Karpas-422 (cell line): Measurements from ENCODE around the gene MYBPC2. TPM values are rescaled to one million over a fixed set of nuclear protein-coding genes. Genes with fewer than 3 reads are reported as not detected.

ENCODE experiments used
- DNase-seq: peaks from one replicate; pipeline ENCODE4 v3.0.0-alpha.2; 2015
- H2AFZ ChIP-seq: fragments of 200-600 bp; sonication (generic); 2 replicates; pipeline ENCODE4 v1.6.1; 2014; ENCODE audit warnings: antibody characterized with exemption, low read length, mixed read lengths
- H3K27ac ChIP-seq: fragments of 200-600 bp; sonication (generic); 2 replicates; pipeline ENCODE4 v1.5.1; 2014; ENCODE audit warnings: mild to moderate bottlenecking, low read length, moderate library complexity
- H3K27me3 ChIP-seq: fragments of 200-600 bp; sonication (generic); 2 replicates; pipeline ENCODE4 v1.6.1; 2014; ENCODE audit warnings: low read length, mixed read lengths
- H3K36me3 ChIP-seq: fragments of 200-600 bp; sonication (generic); 2 replicates; pipeline ENCODE4 v1.6.1; 2014; ENCODE audit warnings: low read length, mixed read lengths; ENCODE audit not compliant: insufficient read depth
- H3K4me1 ChIP-seq: fragments of 200-600 bp; sonication (generic); 2 replicates; pipeline ENCODE4 v1.6.1; 2014; ENCODE audit warnings: mild to moderate bottlenecking, low read length, mixed read lengths
- H3K4me2 ChIP-seq: fragments of 200-600 bp; sonication (generic); 2 replicates; pipeline ENCODE4 v1.6.1; 2014; ENCODE audit warnings: low read length, low read depth, mild to moderate bottlenecking; ENCODE audit not compliant: poor library complexity, severe bottlenecking
- H3K4me3 ChIP-seq: fragments of 200-600 bp; sonication (generic); 2 replicates; pipeline ENCODE4 v1.5.1; 2014; ENCODE audit warnings: mild to moderate bottlenecking, antibody characterized with exemption, low read length, mixed read lengths
- H3K79me2 ChIP-seq: fragments of 200-600 bp; sonication (generic); 2 replicates; pipeline ENCODE4 v1.6.1; 2014; ENCODE audit warnings: mild to moderate bottlenecking, low read length, mixed read lengths
- H3K9ac ChIP-seq: fragments of 200-600 bp; sonication (generic); 2 replicates; pipeline ENCODE4 v1.6.0; 2014; ENCODE audit warnings: low read length
- H3K9me2 ChIP-seq: fragments of 200-600 bp; sonication (generic), shearing (Covaris generic); replicated peaks from 2 replicates; pipeline ENCODE4 v1.6.0; 2014; ENCODE audit warnings: mild to moderate bottlenecking, low read length, moderate library complexity; ENCODE audit not compliant: insufficient read depth
- H3K9me3 ChIP-seq: fragments of 300-700, 200-600 bp; sonication (generic); 2 replicates; pipeline ENCODE4 v1.6.1; 2014; ENCODE audit warnings: low read length, mixed read lengths
- H4K20me1 ChIP-seq: fragments of 200-600 bp; sonication (generic); 2 replicates; pipeline ENCODE4 v1.6.1; 2014; ENCODE audit warnings: mild to moderate bottlenecking, antibody characterized with exemption, low read length, low read depth; ENCODE audit not compliant: insufficient read depth
- total RNA-seq: library from RNA; depleted of rRNA; stranded (reverse); fragments of >200 nt; shearing (Covaris generic); gene quantifications from 2 replicates; pipeline ENCODE4 v1.2.3, GENCODE V29; 2014; ENCODE audit warnings: low replicate concordance

Gene MYBPC2
- total RNA-seq, 1 experiment from 2014 or later: 23.4 TPM

- peaks cover 39% of the 10 kb centered on the region for H3K36me3 ChIP-seq
- no peak for DNase-seq
Measured at GRCh38 chr19:50406156-50406820, 26.4 kb upstream of the MYBPC2 start.

GRCh38 chr19:50406829-50407228 is 25.9 kb upstream of the MYBPC2 start:
- Histone ChIP-seq H2AFZ (no peak overlapping the region), H3K9ac (no peak overlapping the region), H3K27me3 (no peaks in the 10 kb centered on the region), H3K4me3 (no peak overlapping the region), H3K36me3 (peaks cover 36% of the 10 kb centered on the region), H3K4me1 (no peaks in the 10 kb centered on the region), H3K4me2 (no peak overlapping the region), H3K9me3 (no peaks in the 10 kb centered on the region), H3K9me2 (no peaks in the 10 kb centered on the region), H3K79me2 (no peaks in the 10 kb centered on the region), H3K27ac (no peak overlapping the region), H4K20me1 (0 out of 2 replicates have a peak, but pooled peaks cover 3% of the 10 kb centered on the region)
- no peak for DNase-seq

More at GRCh38 chr19:50406156-50406820, 26.4 kb upstream of the MYBPC2 start:
- H3K27ac ChIP-seq: no peak overlapping the region
- no peak overlapping the region for H2AFZ ChIP-seq
- H3K79me2 ChIP-seq: no peaks in the 10 kb centered on the region
- H3K9ac ChIP-seq: no peak overlapping the region
- no peaks in the 10 kb centered on the region for H3K9me2 ChIP-seq
- H3K9me3 ChIP-seq: no peaks in the 10 kb centered on the region
- H3K4me3 ChIP-seq: no peak overlapping the region
- H3K4me2 ChIP-seq: no peak overlapping the region
- H3K4me1 ChIP-seq: no peaks in the 10 kb centered on the region
- 0 out of 2 replicates have a peak, but pooled peaks cover 6% of the 10 kb centered on the region for H4K20me1 ChIP-seq
- H3K27me3 ChIP-seq: no peaks in the 10 kb centered on the region

GRCh38 chr19:50409347-50409746 is 23.3 kb upstream of the MYBPC2 start:
- Histone ChIP-seq H3K27me3 (no peaks in the 10 kb centered on the region), H4K20me1 (no peaks in the 10 kb centered on the region), H3K4me2 (no peak overlapping the region), H3K27ac (no peak overlapping the region), H2AFZ (no peak overlapping the region), H3K9ac (no peak overlapping the region), H3K79me2 (no peaks in the 10 kb centered on the region), H3K4me1 (peaks cover 5% of the 10 kb centered on the region), H3K9me3 (no peaks in the 10 kb centered on the region), H3K9me2 (no peaks in the 10 kb centered on the region), H3K36me3 (peaks cover 33% of the 10 kb centered on the region), H3K4me3 (no peak overlapping the region)
- DNase-seq: no peak

GRCh38 chr19:50410109-50410508 is 22.6 kb upstream of the MYBPC2 start:
- DNase-seq: no peak
- Histone ChIP-seq H3K4me3 (no peak overlapping the region), H3K9me2 (no peaks in the 10 kb centered on the region), H3K4me1 (peaks cover 12% of the 10 kb centered on the region), H3K27me3 (no peaks in the 10 kb centered on the region), H3K27ac (no peak overlapping the region), H3K79me2 (no peaks in the 10 kb centered on the region), H3K9me3 (no peaks in the 10 kb centered on the region), H4K20me1 (no peaks in the 10 kb centered on the region), H3K4me2 (no peak overlapping the region), H3K9ac (no peak overlapping the region), H2AFZ (no peak overlapping the region), H3K36me3 (peaks cover 33% of the 10 kb centered on the region)

DNA sequence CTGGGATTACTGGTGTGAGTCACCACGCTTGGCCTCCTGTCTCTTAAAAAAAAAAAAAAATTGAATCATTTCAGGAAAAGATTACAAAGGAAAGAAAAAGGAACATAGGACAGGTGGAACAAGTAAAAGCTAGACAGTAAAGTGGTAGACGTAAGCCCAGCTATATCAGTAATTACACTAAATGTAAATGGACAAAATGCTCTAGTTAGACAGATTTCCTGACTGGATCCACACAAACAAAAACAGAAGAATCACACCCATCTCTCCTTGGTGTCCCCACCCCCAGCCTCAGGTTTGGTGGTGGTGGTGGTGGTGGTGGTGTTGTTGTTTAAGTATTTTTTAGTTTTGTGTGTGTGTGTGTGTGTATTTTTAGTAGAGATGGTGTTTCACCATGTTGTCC is 20.3 kb upstream of the MYBPC2 start:
- H2AFZ ChIP-seq: no peak overlapping the region
- peaks cover 29% of the 10 kb centered on the region for H3K36me3 ChIP-seq
- no peaks in the 10 kb centered on the region for H4K20me1 ChIP-seq
- no peak overlapping the region for H3K4me3 ChIP-seq
- H3K27me3 ChIP-seq: no peaks in the 10 kb centered on the region
- H3K9me3 ChIP-seq: no peaks in the 10 kb centered on the region
- H3K9ac ChIP-seq: no peak overlapping the region
- no peak for DNase-seq
- H3K79me2 ChIP-seq: no peaks in the 10 kb centered on the region
- peaks cover 35% of the 10 kb centered on the region for H3K4me1 ChIP-seq
- H3K27ac ChIP-seq: no peak overlapping the region
- H3K9me2 ChIP-seq: no peaks in the 10 kb centered on the region
- H3K4me2 ChIP-seq: no peak overlapping the region

DNA sequence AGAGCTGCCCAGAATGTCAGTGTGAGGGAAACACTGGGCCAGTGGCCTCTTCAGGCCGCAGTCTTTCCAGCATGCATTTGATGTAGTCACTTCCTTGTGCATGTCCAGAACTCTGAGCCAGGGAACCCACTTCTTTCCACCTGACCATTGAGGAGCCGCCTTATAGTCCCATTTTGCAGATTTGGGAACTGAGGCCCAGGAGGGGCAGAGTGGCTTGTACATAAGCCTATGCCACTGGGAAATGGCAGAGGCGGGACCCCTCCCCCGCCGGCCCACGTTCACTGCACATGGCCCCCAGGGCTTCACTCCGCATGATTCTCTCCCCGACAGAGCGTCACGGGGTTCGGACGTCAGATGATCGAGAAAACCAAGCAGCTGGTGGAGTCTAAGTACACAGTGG is 19.6 kb upstream of the MYBPC2 start:
- Histone ChIP-seq H3K27ac (no peak overlapping the region), H3K4me1 (peaks cover 42% of the 10 kb centered on the region), H3K9me3 (no peaks in the 10 kb centered on the region), H4K20me1 (no peaks in the 10 kb centered on the region), H3K79me2 (no peaks in the 10 kb centered on the region), H3K9me2 (no peaks in the 10 kb centered on the region), H2AFZ (no peak overlapping the region), H3K4me3 (no peak overlapping the region), H3K4me2 (no peak overlapping the region), H3K9ac (no peak overlapping the region), H3K36me3 (peaks cover 29% of the 10 kb centered on the region), H3K27me3 (no peaks in the 10 kb centered on the region)
- no peak for DNase-seq

DNA sequence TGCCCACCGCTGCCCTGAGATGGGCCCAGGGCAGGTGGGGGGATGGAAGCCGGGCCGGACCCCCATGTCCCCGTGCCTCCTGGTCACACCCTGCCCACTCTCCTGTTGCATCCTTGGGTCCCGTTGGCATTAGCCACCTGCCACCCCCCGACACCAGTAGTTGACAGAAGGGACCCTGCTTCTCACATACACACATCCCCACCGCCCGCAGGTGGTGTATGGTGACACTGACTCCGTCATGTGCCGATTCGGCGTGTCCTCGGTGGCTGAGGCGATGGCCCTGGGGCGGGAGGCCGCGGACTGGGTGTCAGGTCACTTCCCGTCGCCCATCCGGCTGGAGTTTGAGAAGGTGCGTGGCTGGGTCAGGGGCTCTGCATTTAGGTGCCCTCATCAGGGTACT is 19.2 kb upstream of the MYBPC2 start:
- Histone ChIP-seq H2AFZ (no peak overlapping the region), H3K4me3 (no peak overlapping the region), H3K4me2 (no peak overlapping the region), H3K9me3 (no peaks in the 10 kb centered on the region), H3K27ac (no peak overlapping the region), H3K79me2 (no peaks in the 10 kb centered on the region), H3K27me3 (no peaks in the 10 kb centered on the region), H3K36me3 (peaks cover 29% of the 10 kb centered on the region), H4K20me1 (no peaks in the 10 kb centered on the region), H3K9ac (no peak overlapping the region), H3K4me1 (peaks cover 47% of the 10 kb centered on the region), H3K9me2 (no peaks in the 10 kb centered on the region)
- DNase-seq: no peak

DNA sequence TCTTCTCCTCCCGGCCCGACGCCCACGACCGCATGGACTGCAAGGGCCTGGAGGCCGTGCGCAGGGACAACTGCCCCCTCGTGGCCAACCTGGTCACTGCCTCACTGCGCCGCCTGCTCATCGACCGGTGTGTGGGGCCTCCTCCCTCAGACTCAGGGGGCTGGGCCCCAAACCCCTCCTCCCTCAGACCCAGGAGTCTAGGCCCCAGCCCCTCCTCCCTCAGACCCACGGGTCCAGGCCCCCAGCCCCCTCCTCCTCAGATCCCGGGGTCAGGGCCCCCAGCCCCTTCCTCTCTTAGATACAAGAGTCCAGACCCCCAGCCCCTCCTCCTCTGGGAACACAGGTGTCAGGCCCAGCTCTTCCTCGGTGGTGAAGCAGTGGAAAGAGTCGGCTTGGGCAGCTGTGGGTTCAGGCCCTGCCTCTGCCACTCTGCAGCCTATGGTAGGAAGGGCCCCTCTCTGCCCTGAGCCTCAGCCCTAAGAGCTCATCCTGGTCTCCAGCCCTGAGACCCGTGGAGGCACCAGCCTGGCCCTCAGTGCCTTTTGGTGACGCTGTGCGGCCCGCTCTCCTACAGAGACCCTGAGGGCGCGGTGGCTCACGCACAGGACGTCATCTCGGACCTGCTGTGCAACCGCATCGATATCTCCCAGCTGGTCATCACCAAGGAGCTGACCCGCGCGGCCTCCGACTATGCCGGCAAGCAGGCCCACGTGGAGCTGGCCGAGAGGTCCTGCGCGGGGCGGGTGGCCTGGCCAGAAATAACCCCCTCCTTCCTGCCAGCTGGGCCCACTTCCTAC is 17.6 kb upstream of the MYBPC2 start:
- H3K79me2 ChIP-seq: peaks cover 13% of the 10 kb centered on the region
- H3K9me2 ChIP-seq: no peaks in the 10 kb centered on the region
- peak overlapping the region; percentile 64 for H3K4me3 ChIP-seq
- DNase-seq: peak; percentile 98
- H3K36me3 ChIP-seq: peaks cover 24% of the 10 kb centered on the region
- H3K4me2 ChIP-seq: peak overlapping the region; percentile 86
- no peaks in the 10 kb centered on the region for H3K9me3 ChIP-seq
- H3K9ac ChIP-seq: peak overlapping the region; percentile 89
- peaks cover 52% of the 10 kb centered on the region for H3K4me1 ChIP-seq
- H2AFZ ChIP-seq: no peak overlapping the region
- peak overlapping the region; percentile 97 for H3K27ac ChIP-seq
- no peaks in the 10 kb centered on the region for H3K27me3 ChIP-seq
- peaks cover 2% of the 10 kb centered on the region; the same call in 1 of the 2 replicates for H4K20me1 ChIP-seq
